Fibroblast of lung (primary cell): ENCODE measurements around the gene MRPS24.

Source experiments
- CTCF ChIP-seq, 2 donors: IDR thresholded peaks in 1 of 2; conservative IDR thresholded peaks in 1 of 2; 1 replicate in 1 of 2; 2 replicates in 1 of 2; pipeline ENCODE4 v1.5.1; 2011 to 2012; ENCODE audit warnings: low read length in 2 of 2, control low read depth in 1 of 2, inconsistent platforms in 1 of 2, low read depth in 1 of 2, mild to moderate bottlenecking in 1 of 2
- EZH2 ChIP-seq: IDR thresholded peaks from 2 replicates; pipeline ENCODE4 v1.5.1; 2012; ENCODE audit warnings: low read length, control low read depth, mild to moderate bottlenecking; ENCODE audit errors: missing control alignments

- TF ChIP-seq CTCF (conservative IDR thresholded peaks at IDR 0.05 in 1 of 2, IDR thresholded peaks at IDR 0.05 in 1 of 2; ENCODE audit: low read depth in 1 of 2, low read length in 2 of 2) (no peak), EZH2 (no peak)
Measured at GRCh38 chr7:43902542-43903054, 33.3 kb upstream of the MRPS24 start.
